AG20443 (cell line): ENCODE data around the gene PSAPL1.

ENCODE experiments used
- DNase-seq: peaks from one replicate; pipeline ENCODE4 v3.0.0; 2012; ENCODE audit warnings: low spot score, mixed read lengths

Gene PSAPL1, protein sequence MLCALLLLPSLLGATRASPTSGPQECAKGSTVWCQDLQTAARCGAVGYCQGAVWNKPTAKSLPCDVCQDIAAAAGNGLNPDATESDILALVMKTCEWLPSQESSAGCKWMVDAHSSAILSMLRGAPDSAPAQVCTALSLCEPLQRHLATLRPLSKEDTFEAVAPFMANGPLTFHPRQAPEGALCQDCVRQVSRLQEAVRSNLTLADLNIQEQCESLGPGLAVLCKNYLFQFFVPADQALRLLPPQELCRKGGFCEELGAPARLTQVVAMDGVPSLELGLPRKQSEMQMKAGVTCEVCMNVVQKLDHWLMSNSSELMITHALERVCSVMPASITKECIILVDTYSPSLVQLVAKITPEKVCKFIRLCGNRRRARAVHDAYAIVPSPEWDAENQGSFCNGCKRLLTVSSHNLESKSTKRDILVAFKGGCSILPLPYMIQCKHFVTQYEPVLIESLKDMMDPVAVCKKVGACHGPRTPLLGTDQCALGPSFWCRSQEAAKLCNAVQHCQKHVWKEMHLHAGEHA

GRCh38 chr4:7434766-7435150 is at the start of gene PSAPL1:
Gene PSAPL1, minus strand, starts transcription at chr4:7434930. Its CDS starts 51 bp downstream, at chr4:7434879.
- peak; percentile 91 for DNase-seq

GRCh38 chr4:7481227-7481626 is 46.5 kb upstream of the PSAPL1 start:
- DNase-seq = no peak

DNA sequence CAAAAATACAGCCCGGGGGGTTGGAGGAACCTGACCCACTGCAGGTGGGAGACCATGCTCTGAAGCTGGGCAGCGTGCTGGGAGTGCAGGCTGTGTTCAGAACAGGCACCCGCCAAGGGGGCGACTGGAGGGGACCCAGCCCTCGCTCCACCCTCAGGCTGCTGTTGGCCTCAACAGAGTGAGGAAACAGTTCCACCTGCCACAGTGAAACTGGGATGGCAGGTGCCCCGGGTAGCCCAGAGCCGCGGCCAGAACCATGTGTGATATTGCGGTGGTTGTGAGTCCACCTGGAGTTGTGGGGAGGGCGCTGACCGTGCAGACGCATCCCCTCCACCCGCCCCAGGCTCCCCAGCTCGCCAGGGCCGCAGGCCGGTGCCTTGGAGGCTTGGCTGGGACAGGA is 45.7 kb upstream of the PSAPL1 start:
- DNase-seq = no peak

DNA sequence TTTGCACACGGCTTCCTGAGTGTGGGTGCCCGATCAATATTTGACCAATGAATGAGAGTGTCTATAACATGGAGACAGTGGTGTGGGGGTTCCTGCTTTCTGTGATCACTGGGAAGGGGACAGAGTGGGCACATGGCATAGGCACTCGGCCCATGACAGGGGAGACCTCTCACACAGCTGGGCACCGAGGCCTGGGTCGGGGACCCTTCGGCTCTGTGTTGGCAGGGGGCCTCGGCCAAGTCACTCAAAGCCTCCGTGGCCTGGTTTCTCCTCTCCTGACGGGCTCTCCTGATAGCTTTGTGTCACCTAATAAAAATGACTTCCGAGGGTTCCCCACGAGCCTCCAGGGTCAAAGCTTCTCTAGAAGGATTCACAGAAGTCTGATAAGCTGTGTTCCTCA is 43.9 kb upstream of the PSAPL1 start:
- no peak for DNase-seq

DNA sequence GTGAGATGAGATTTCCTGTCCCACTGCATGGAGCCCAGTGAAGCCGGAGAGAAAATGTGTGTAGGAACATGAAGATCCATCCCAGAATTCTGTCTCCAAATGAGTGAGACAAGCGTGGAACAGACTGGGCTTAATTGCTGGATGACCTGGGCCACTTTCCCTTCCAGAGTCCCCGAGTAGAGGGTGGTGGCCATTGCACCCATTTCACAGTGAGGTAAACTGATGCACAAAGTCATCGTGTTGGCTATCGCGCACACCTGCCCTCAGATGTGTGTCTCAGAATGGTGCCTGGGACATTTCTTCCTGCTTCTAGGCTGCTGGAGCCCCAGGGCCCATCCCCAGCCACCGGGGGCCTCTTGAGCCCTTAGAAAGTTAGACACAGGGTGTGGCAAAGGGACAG is 43.0 kb upstream of the PSAPL1 start:
- no peak for DNase-seq

- DNase-seq = no peak
Measured at GRCh38 chr4:7476820-7477219, 42.1 kb upstream of the PSAPL1 start.

DNA sequence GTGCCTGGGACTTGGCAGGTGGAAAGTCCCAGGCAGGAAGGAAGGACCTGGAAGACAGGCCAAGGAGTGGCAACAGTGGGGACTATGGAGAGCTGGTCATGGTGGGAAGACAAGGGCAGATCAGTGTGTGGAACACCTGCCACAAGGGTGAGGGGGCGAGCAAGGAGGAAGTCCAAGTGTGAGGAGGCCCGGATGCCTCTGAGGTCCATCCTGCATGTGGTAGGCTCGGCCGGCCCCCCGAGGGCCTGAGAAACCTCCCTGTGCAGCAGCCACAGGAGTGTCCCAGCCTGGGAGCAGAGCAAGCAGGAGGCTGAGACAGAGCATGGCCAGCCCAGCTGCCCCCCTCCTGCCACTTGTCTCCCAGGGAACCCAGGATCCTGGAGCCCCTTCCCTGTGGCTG is 40.5 kb upstream of the PSAPL1 start:
- DNase-seq = no peak

GRCh38 chr4:7474320-7474719 is 39.6 kb upstream of the PSAPL1 start:
- DNase-seq = no peak

- DNase-seq = no peak
Measured at GRCh38 chr4:7473081-7473480, 38.4 kb upstream of the PSAPL1 start.

GRCh38 chr4:7472442-7473013 is 37.8 kb upstream of the PSAPL1 start:
- no peak for DNase-seq

DNA sequence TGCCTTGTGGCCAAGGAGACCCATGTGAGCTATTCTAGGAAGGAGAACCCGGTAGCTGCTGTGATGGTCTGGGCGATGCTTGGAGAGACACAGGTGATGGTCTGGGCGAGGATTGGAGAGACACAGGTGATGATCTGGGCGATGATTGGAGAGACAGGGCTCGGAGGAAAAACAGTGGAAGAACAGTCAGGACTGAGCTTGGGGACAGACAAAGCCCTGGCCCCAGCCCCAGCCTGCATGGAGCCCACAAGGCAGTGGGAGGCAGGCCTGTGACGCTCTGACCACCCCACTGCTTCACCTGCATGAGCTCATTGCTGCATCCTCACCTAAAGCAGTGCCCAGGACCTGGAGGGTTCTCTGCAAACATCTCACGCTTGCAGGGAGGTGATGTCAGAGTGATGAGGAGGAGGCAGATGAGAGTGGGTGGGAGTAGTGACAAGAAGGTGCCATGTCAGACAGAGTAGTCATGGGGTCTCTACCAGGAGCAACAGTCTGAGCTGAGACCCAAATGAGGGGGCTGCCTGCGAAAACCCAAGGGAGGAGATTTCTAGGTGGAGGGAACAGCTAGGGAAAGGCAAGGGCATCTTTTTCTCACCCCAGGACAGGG is 35.9 kb upstream of the PSAPL1 start:
- no peak for DNase-seq

- DNase-seq = no peak
Measured at GRCh38 chr4:7470111-7470510, 35.4 kb upstream of the PSAPL1 start.

GRCh38 chr4:7469023-7469422 is 34.3 kb upstream of the PSAPL1 start:
- DNase-seq = no peak

- no peak for DNase-seq
Measured at GRCh38 chr4:7467471-7467870, 32.7 kb upstream of the PSAPL1 start.

GRCh38 chr4:7466904-7467303 is 32.2 kb upstream of the PSAPL1 start:
- no peak for DNase-seq

GRCh38 chr4:7466215-7466614 is 31.5 kb upstream of the PSAPL1 start:
- DNase-seq = no peak

DNA sequence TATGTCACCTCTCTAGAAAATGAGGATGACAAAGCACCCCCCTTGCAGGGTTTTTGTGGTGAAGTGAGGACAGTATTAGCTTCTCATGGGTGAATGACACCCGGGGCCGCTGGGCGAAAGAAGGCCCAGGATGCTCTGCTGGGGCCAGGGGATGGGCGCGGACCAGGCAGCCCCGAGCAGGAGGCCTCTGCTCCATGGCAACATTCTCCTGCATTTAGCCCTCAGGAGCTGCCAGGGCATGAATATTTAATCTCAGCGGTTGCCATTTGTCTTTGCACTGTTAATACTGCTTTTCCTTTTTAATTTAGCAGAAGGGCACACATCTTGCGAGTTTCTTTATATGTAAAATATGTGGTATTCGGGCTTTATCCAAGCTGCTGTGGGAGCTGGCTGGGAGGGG is 30.3 kb upstream of the PSAPL1 start:
- DNase-seq = no peak

GRCh38 chr4:7464259-7464655 is 29.5 kb upstream of the PSAPL1 start:
- DNase-seq = no peak

GRCh38 chr4:7463566-7464258 is 29.0 kb upstream of the PSAPL1 start:
- DNase-seq = no peak

- DNase-seq = no peak
Measured at GRCh38 chr4:7462509-7462971, 27.8 kb upstream of the PSAPL1 start.

DNA sequence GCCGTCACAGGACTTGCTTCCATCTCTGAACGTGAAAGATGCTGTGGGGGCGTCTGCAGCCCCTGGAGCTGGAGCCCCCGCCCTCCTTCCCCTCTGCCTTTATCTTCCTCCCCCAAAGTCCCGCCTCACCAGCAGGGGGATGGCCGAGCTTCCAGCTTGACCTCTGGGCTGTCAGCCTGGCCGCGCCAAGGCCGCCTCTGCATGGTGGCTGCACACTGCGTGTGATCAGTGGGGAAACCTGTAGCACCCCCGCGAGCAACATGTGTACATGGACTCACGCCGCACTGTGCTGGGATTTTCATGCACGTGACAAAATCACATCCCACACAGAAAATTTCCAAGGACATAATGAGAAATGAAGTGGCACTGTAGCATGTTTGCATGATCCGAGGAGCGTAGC is 26.5 kb upstream of the PSAPL1 start:
- DNase-seq = no peak

- DNase-seq = no peak
Measured at GRCh38 chr4:7460566-7460965, 25.8 kb upstream of the PSAPL1 start.

- no peak for DNase-seq
Measured at GRCh38 chr4:7459471-7459870, 24.7 kb upstream of the PSAPL1 start.
